Astrocyte (in vitro differentiated cells and primary cell): ENCODE results near the gene NCCRP1. TPM values are rescaled to one million over a fixed set of nuclear protein-coding genes. Genes with fewer than 3 reads are reported as not detected.

Source experiments
- DNase-seq: peaks from one replicate; pipeline ENCODE4 v3.0.0-alpha.2; 2010; ENCODE audit warnings: low read depth
- FAIRE-seq: peaks from 2 replicates; lab custom pipeline; 2011; peaks lifted over from hg19 to GRCh38; lab: Jason Lieb, UNC
- H2AFZ ChIP-seq: 2 replicates; pipeline ENCODE4 v1.6.0; 2012; ENCODE audit warnings: low read depth, low read length, inconsistent platforms
- H3K27ac ChIP-seq: 2 replicates; pipeline ENCODE4 v1.5.1; 2011; ENCODE audit warnings: low read depth, low read length, inconsistent platforms
- H3K27me3 ChIP-seq: 2 replicates; pipeline ENCODE4 v1.6.0; 2011; ENCODE audit warnings: low read length, inconsistent platforms; ENCODE audit not compliant: insufficient read depth
- H3K36me3 ChIP-seq: 2 replicates; pipeline ENCODE4 v1.5.1; 2011; ENCODE audit warnings: low read length, inconsistent platforms; ENCODE audit not compliant: insufficient read depth
- H3K4me1 ChIP-seq: 2 replicates; pipeline ENCODE4 v1.5.1; 2011; ENCODE audit warnings: low read length, inconsistent platforms; ENCODE audit not compliant: insufficient read depth
- H3K4me2 ChIP-seq: 2 replicates; pipeline ENCODE4 v1.6.0; 2012; ENCODE audit warnings: low read length, inconsistent platforms
- H3K4me3 ChIP-seq: 2 replicates; pipeline ENCODE4 v1.5.1; 2011; ENCODE audit warnings: low read depth, mild to moderate bottlenecking, low read length, inconsistent platforms; ENCODE audit not compliant: insufficient read depth
- H3K79me2 ChIP-seq: 2 replicates; pipeline ENCODE4 v1.6.0; 2012; ENCODE audit warnings: mild to moderate bottlenecking, low read length, inconsistent platforms; ENCODE audit not compliant: insufficient read depth
- H3K9ac ChIP-seq: 2 replicates; pipeline ENCODE4 v1.6.0; 2012; ENCODE audit warnings: mild to moderate bottlenecking, low read length, inconsistent platforms
- H3K9me3 ChIP-seq: 2 replicates; pipeline ENCODE4 v1.5.1; 2012; ENCODE audit warnings: low read depth, mild to moderate bottlenecking, low read length, inconsistent platforms; ENCODE audit not compliant: insufficient read depth
- H4K20me1 ChIP-seq: 2 replicates; pipeline ENCODE4 v1.6.0; 2012; ENCODE audit warnings: low read length, inconsistent platforms; ENCODE audit not compliant: insufficient read depth
- H3K27ac Mint-ChIP-seq: one replicate; pipeline ENCODE4 v1.8.0; 2021; ENCODE audit warnings: mild to moderate bottlenecking, mixed read lengths; ENCODE audit not compliant: unreplicated experiment
- H3K27me3 Mint-ChIP-seq: one replicate; pipeline ENCODE4 v1.8.0; 2021; ENCODE audit warnings: low read depth, mixed read lengths; ENCODE audit not compliant: unreplicated experiment
- H3K36me3 Mint-ChIP-seq: one replicate; pipeline ENCODE4 v1.8.0; 2021; ENCODE audit warnings: low read depth, mixed read lengths; ENCODE audit not compliant: unreplicated experiment
- H3K4me1 Mint-ChIP-seq: one replicate; pipeline ENCODE4 v1.8.0; 2021; ENCODE audit warnings: low read depth, mixed read lengths; ENCODE audit not compliant: unreplicated experiment
- H3K4me3 Mint-ChIP-seq: one replicate; pipeline ENCODE4 v1.8.0; 2021; ENCODE audit warnings: mild to moderate bottlenecking, moderate library complexity, mixed read lengths; ENCODE audit not compliant: unreplicated experiment
- H3K9me3 Mint-ChIP-seq: one replicate; pipeline ENCODE4 v1.8.0; 2021; ENCODE audit warnings: mild to moderate bottlenecking, mixed read lengths; ENCODE audit not compliant: unreplicated experiment
- EZH2 ChIP-seq: IDR thresholded peaks from 2 replicates; pipeline ENCODE4 v1.6.1; 2012; ENCODE audit warnings: mild to moderate bottlenecking, low read length, inconsistent platforms; ENCODE audit not compliant: insufficient read depth
- total RNA-seq: library from RNA; stranded (reverse); gene quantifications from 2 replicates; pipeline ENCODE4 v1.2.1, GENCODE V29; 2021
- TF ChIP-seq, protein P1 (sequence below): IDR thresholded peaks from 2 replicates; pipeline ENCODE4 v1.5.1; 2011; ENCODE audit warnings: low read depth, mild to moderate bottlenecking, inconsistent platforms, low read length, moderate library complexity; ENCODE audit not compliant: insufficient read depth

Gene NCCRP1
- total RNA-seq, 1 donor from 2014 or later: not detected

DNA sequence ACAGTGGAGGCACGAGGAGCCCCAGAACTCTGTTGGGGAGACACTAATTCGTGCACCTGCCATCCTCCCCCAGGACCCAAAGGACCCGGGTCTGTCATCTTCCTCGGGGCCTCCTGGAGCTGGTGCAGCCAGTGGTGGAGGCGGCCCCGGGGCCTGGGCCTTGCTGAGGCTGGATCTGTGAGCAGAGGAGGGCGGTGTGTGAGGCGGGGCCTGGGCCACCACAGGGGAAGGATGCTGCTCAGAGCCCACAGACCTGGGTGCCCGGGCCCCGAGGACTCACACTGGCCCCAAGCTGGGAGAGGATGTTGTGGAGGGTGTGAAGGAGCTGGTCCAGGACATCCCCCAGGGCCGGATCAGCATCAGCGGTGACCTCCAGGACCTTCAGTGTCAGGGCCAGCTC is 39.8 kb downstream of the NCCRP1 start:
- no peak overlapping the region for H3K9ac ChIP-seq
- TF ChIP-seq, protein P1, sequence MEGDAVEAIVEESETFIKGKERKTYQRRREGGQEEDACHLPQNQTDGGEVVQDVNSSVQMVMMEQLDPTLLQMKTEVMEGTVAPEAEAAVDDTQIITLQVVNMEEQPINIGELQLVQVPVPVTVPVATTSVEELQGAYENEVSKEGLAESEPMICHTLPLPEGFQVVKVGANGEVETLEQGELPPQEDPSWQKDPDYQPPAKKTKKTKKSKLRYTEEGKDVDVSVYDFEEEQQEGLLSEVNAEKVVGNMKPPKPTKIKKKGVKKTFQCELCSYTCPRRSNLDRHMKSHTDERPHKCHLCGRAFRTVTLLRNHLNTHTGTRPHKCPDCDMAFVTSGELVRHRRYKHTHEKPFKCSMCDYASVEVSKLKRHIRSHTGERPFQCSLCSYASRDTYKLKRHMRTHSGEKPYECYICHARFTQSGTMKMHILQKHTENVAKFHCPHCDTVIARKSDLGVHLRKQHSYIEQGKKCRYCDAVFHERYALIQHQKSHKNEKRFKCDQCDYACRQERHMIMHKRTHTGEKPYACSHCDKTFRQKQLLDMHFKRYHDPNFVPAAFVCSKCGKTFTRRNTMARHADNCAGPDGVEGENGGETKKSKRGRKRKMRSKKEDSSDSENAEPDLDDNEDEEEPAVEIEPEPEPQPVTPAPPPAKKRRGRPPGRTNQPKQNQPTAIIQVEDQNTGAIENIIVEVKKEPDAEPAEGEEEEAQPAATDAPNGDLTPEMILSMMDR: no peak
- no peaks in the 10 kb centered on the region for H4K20me1 ChIP-seq
- no peaks in the 10 kb centered on the region for H3K9me3 ChIP-seq
- Mint-ChIP-seq H3K36me3 (no peaks in the 10 kb centered on the region), H3K4me3 (no peak overlapping the region), H3K27me3 (peaks cover 62% of the 10 kb centered on the region), H3K4me1 (no peaks in the 10 kb centered on the region), H3K27ac (no peak overlapping the region), H3K9me3 (no peaks in the 10 kb centered on the region)
- H3K79me2 ChIP-seq: no peaks in the 10 kb centered on the region
- no peaks in the 10 kb centered on the region for H3K36me3 ChIP-seq
- no peak overlapping the region for H3K4me2 ChIP-seq
- H3K4me3 ChIP-seq: no peak overlapping the region
- no peak for FAIRE-seq
- H2AFZ ChIP-seq: no peak overlapping the region
- DNase-seq: no peak
- no peaks in the 10 kb centered on the region for H3K4me1 ChIP-seq
- peaks cover 6% of the 10 kb centered on the region for H3K27me3 ChIP-seq
- no peak overlapping the region for H3K27ac ChIP-seq

DNA sequence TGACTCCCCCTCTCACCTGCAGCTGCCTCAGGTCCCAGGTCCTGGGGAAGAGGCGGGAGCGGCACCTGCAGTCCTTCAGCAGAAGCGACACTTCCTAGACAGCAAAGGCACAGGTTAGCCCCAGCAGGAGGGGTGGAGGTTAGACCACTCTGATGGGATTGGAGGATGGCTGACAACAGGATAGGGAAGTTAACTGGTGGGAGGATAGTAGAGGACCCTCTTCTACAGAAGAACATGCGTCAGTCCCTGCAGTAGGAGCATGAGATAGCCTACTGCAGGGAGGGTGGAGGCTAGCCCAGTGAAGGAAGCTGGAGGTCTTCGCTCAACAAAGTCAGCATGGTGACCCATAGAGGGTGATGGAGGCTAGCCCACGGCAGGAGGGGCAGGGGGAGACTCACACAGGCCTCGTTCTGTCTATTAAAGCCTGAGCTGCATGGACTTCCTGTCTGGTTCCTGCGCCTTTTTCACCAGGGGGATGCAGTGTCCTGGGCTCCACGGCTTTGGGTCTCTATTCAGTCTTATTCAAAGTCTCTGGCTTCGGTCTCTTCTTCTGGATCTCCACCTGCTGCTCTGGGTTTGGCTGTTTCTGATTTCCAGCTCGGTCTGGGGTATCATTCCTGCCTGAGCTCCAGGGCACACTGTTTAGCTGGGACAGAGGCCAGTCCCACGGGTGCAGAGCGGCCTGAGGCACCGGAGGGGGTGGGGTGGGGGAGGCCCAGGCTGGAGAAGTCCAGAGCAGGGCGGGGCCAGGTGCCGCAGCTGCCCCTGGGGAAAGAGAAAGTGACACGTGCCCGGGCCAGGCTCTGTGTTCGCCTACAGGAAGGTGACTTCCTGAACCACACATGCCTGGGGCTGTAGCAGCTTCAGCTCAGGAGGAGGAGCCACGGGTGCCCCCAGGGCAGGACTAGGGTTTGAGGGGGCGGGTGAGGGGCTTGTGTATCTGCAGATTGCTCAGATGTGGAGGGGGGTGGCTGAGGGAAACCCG is 40.7 kb downstream of the NCCRP1 start:
- no peak overlapping the region for H3K4me3 ChIP-seq
- DNase-seq: no peak
- peaks cover 6% of the 10 kb centered on the region for H3K27me3 ChIP-seq
- H3K36me3 ChIP-seq: no peaks in the 10 kb centered on the region
- no peak overlapping the region for H3K27ac ChIP-seq
- no peaks in the 10 kb centered on the region for H3K4me1 Mint-ChIP-seq
- no peaks in the 10 kb centered on the region for H3K36me3 Mint-ChIP-seq
- H3K27ac Mint-ChIP-seq: no peak overlapping the region
- no peak overlapping the region for H2AFZ ChIP-seq
- FAIRE-seq: no peak
- H3K9me3 ChIP-seq: no peaks in the 10 kb centered on the region
- no peaks in the 10 kb centered on the region for H3K9me3 Mint-ChIP-seq
- no peak overlapping the region for H3K9ac ChIP-seq
- TF ChIP-seq EZH2: no peak
- TF ChIP-seq, protein P1: no peak
- H3K4me3 Mint-ChIP-seq: no peak overlapping the region
- no peaks in the 10 kb centered on the region for H4K20me1 ChIP-seq
- no peak overlapping the region for H3K4me2 ChIP-seq
- H3K27me3 Mint-ChIP-seq: peaks cover 59% of the 10 kb centered on the region
- no peaks in the 10 kb centered on the region for H3K4me1 ChIP-seq
- no peaks in the 10 kb centered on the region for H3K79me2 ChIP-seq

DNA sequence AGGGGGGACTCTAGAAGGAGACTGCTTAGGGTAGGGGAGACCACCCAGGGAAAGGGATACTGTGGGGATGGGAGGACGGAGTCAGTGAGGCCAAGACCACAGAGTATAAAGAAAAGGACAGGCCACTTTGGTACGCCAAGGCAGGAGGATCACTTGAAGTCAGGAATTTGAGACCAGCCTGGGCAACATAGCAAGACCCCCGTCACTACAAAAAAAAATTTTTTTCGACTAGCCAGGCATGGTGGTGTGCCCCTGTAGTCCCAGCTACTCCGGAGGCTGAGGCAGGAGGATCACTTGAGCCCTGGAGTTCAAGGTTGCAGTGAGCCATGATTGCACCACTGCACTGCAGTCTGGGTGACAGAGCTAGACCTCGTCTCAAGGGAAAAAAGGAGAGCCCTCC is 41.4 kb downstream of the NCCRP1 start:
- H3K27ac Mint-ChIP-seq: no peak overlapping the region
- Histone ChIP-seq H3K27ac (no peak overlapping the region), H3K4me3 (no peak overlapping the region), H3K9ac (no peak overlapping the region), H3K9me3 (no peaks in the 10 kb centered on the region), H3K4me1 (no peaks in the 10 kb centered on the region), H3K36me3 (no peaks in the 10 kb centered on the region), H4K20me1 (no peaks in the 10 kb centered on the region), H3K27me3 (peaks cover 6% of the 10 kb centered on the region), H2AFZ (no peak overlapping the region), H3K79me2 (no peaks in the 10 kb centered on the region), H3K4me2 (no peak overlapping the region)
- H3K27me3 Mint-ChIP-seq: peaks cover 55% of the 10 kb centered on the region
- no peaks in the 10 kb centered on the region for H3K9me3 Mint-ChIP-seq
- DNase-seq: no peak
- no peak overlapping the region for H3K4me3 Mint-ChIP-seq
- no peaks in the 10 kb centered on the region for H3K4me1 Mint-ChIP-seq
- H3K36me3 Mint-ChIP-seq: no peaks in the 10 kb centered on the region
- no peak for TF ChIP-seq EZH2
- TF ChIP-seq, protein P1: no peak
- FAIRE-seq: no peak
